ENCODE data around the gene MCF2L.

DNA sequence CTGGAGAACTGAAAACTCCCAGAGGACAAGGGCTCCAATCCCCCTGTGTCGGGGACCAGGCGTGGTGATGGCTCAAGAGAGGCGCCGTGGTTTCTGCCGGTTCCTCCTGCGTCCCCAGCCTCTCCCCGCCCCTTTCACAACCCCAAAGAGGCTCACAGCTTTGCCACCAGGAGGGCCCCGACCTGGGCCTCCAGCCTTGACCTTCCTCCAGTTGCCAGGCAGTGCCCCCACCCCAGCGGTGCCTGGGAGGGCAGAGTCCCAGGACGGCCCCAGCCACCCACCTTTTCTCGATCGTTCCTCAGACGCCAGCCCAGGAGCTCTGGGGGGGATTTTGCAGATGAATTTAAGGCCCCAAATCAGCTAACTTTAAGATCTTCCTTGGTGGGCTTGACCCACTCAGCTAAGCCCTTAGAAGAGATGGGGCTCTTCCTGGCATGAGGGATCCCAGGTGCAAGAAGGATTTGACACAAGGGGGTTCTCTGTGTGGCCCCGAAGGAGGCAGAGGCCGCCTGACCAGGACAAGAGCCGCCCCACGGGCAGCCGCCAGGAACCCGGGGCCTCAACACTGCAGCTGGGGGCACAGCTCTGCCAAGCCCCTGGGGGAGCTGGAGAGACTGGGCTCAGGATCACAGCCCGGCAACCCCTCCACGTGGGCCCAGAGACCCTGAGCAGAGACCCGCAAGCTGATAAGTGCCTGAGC, 47.0 kb downstream of the MCF2L start:
- TF ChIP-seq, protein P1, sequence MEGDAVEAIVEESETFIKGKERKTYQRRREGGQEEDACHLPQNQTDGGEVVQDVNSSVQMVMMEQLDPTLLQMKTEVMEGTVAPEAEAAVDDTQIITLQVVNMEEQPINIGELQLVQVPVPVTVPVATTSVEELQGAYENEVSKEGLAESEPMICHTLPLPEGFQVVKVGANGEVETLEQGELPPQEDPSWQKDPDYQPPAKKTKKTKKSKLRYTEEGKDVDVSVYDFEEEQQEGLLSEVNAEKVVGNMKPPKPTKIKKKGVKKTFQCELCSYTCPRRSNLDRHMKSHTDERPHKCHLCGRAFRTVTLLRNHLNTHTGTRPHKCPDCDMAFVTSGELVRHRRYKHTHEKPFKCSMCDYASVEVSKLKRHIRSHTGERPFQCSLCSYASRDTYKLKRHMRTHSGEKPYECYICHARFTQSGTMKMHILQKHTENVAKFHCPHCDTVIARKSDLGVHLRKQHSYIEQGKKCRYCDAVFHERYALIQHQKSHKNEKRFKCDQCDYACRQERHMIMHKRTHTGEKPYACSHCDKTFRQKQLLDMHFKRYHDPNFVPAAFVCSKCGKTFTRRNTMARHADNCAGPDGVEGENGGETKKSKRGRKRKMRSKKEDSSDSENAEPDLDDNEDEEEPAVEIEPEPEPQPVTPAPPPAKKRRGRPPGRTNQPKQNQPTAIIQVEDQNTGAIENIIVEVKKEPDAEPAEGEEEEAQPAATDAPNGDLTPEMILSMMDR (IDR thresholded peaks at IDR 0.05; ENCODE audit: insufficient read depth, low read length, poor library complexity, severe bottlenecking), result no peak
- TF ChIP-seq EZH2phosphoT487 (conservative IDR thresholded peaks at IDR 0.05; ENCODE audit: low read length), result no peak
